Mucosa of gallbladder (tissue), 1 donor: ENCODE results near the gene MAD2L1BP. TPM values are rescaled to one million over a fixed set of nuclear protein-coding genes. Genes with fewer than 3 reads are reported as not detected.

Source experiments
- DNase-seq: peaks from one replicate; pipeline ENCODE4 v3.0.0-alpha.2; 2020; ENCODE audit warnings: low spot score
- total RNA-seq: library from RNA; stranded (reverse); gene quantifications from one replicate; pipeline ENCODE4 v1.2.1, GENCODE V29; 2021
- donor health status: DM: no; HTN: no; CAD: no.

Gene MAD2L1BP
- total RNA-seq, 1 donor from 2014 or later, result 21.1 TPM

- peak; percentile 91 for DNase-seq
Measured at GRCh38 chr6:43667245-43668150, 31.9 kb downstream of the MAD2L1BP start.

DNA sequence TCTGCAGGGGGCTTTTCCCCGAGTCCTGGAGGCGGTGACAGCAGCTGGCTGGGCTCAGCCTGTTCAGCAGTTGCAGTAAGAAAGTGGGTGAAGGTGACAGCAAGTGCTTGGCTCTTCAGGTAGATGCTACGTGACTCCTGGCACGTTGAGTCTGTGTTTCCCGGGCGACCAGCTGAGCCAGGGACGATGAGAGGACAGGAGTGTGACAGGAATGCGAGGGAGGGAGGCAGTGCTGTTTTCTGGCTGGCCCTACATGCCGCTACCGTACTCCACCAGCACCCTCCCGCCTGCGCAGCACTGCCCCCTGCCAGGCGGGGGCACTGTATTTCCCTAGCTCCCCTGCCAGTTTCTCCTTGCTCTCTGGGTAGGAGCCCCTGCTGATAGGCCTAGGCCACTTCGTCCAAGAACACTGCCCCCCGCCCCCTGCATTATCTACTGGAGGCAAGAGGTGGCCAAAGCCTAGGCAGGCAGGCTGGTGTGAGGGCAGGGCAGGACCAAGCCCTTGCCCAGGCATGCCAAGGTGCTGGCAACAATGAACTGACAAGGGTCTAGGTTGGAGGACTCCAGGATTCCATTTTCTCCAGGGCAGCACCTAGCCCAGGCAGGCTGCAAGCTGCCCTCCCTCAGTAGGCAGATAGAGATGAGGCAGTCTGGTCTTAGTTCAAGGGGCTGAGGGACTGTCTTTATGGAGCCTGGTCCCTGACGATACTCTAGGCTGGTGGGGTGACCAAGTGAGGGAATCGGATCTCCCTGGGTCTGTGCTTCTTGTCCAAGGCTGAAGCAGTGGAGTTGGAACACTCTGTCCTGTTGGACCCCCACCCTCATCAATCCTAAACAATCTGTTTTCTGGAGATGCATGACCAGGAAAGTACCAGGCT lies 32.8 kb downstream of the MAD2L1BP start:
- DNase-seq, result peak; percentile 91

- peak; percentile 46 for DNase-seq
Measured at GRCh38 chr6:43669050-43669921, 33.6 kb downstream of the MAD2L1BP start.

DNA sequence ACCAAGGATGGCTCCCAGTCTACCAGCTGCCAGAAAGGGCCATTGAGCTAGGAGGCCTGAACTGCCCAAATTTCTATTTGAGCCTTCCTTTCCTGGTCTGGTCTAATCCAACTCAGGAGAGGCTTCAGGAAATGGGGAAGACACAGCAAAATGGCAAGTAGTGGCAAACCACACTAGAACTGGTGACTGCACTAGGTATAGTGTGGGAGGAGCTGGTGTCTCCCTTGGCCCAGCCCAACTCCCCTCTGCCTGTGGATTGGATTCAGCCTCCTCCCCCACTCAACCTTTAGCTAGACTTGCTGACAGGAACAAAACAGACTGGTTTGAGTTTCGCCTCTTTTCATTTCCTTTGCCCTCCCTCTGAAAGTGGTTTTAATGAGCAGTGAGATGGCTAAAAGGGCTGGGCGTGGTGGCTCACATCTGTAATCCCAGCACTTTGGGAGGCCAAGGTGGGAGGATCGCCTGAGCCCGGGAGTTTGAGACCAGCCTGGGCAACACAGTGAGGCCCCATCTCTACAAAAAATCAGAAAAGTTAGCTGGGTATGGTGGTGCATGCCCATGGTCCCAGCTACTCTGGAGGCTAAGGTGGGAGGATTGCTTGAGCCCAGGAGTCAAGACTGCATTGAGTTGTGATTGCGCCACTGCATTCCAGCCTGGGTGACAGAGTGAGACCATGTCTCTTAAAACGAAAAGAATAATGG lies 34.4 kb downstream of the MAD2L1BP start:
- no peak for DNase-seq

- no peak for DNase-seq
Measured at GRCh38 chr6:43670623-43670986, 35.0 kb downstream of the MAD2L1BP start.

- DNase-seq, result no peak
Measured at GRCh38 chr6:43671011-43671800, 35.6 kb downstream of the MAD2L1BP start.

- DNase-seq, result peak; percentile 38
Measured at GRCh38 chr6:43671801-43672690, 36.4 kb downstream of the MAD2L1BP start.

DNA sequence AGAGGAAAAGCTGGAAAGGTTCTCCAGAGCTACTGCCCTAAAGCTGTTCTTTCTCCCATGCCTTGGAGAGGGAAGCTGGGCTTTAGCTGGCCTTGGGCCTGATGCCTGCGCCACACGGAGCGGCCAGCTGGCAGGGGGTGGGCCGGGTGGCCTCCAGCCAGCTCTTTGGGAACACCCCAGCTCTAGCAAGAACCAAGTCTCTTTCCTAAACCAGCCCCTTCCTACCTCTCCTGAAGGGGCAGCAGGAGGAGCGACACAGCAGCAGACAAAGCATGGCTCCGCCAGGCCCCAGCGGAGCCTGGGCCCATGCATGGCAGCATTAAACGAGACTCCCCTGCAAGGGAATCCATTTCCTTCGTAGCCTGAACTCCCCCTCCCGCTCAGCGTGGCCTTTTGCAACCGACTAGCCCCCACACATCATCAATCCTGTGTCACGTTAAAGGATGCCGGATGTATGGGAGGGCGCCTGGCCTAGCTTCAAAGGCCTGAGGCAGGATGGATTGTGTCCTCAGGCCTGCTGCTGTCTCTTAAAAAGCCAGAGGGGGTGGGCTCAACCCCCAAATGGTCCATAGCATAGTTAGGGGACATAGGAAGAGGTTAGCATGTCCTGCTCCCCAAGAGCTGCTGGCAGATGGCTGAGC lies 37.9 kb downstream of the MAD2L1BP start:
- no peak for DNase-seq

DNA sequence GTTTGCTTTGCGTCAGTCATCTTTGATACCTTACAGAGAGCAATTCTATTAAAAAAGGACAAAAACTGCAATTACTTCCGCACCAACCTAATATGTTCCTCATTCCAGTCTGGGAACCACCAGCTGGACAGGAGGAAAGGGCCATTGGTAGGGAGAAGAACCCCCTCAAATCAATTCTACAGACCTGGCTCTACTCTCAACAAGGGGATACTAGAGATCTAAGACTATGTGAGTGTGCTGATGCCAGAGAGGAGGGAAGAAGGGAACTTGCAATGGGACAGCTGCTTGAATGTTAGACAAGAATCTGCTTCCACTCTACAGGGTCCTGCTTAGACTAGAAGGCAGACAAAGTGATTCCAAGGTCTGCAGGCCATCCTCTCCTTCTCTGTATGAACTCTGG lies 38.7 kb downstream of the MAD2L1BP start:
- DNase-seq, result no peak

GRCh38 chr6:43674921-43675320 lies 39.3 kb downstream of the MAD2L1BP start:
- no peak for DNase-seq

DNA sequence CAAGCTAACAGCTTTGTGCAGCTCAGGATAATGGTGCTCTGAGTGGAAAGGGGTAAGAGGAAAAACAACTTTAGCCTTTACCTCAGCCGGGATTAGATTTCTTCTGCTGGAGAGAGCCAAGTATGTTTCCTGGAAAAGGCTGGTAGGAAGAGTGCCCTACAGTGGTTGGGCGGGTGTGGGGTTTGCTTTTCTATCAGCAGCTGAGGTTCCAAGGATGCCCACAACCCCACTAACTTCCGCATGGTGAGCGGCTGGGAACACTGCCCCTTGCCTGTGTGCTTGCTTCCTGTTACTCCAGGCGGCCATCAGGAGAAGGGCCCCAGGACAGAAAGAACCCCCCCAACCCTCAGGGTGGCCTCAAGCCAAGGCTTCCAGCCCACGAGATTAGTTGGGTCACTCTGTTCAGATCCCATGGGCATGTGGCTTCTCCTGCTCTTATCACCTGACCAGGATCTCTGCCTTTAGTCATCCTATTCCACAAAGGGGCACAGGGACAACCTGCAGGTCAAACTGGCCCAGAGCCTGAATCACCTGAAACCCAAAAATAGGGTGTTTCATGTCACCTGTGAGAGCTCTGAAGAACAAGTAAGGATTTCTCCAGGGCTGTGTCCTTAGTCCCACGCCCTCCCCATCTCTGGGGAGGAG lies 41.4 kb downstream of the MAD2L1BP start:
- no peak for DNase-seq

GRCh38 chr6:43677759-43678158 lies 42.1 kb downstream of the MAD2L1BP start:
- no peak for DNase-seq

- DNase-seq, result no peak
Measured at GRCh38 chr6:43678341-43678740, 42.7 kb downstream of the MAD2L1BP start.

DNA sequence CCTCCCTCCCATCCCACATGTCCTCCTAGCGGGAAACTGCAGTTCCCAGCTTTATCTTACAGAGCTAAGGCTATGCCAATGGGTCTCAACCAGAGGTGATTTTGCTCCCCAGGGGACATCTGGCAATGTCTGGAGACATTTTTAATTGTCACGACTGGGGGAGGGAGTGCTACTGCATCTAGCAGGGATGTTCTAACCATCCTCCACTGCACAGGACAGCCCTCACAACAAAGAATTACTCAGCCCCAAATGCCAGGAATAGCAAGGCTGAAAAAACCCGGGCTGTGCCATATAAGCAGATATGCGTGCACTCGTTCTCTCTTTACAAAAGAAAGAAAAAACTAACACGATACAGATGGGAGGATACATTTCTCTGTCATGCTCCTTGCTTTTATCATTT lies 43.4 kb downstream of the MAD2L1BP start:
- DNase-seq, result no peak

DNA sequence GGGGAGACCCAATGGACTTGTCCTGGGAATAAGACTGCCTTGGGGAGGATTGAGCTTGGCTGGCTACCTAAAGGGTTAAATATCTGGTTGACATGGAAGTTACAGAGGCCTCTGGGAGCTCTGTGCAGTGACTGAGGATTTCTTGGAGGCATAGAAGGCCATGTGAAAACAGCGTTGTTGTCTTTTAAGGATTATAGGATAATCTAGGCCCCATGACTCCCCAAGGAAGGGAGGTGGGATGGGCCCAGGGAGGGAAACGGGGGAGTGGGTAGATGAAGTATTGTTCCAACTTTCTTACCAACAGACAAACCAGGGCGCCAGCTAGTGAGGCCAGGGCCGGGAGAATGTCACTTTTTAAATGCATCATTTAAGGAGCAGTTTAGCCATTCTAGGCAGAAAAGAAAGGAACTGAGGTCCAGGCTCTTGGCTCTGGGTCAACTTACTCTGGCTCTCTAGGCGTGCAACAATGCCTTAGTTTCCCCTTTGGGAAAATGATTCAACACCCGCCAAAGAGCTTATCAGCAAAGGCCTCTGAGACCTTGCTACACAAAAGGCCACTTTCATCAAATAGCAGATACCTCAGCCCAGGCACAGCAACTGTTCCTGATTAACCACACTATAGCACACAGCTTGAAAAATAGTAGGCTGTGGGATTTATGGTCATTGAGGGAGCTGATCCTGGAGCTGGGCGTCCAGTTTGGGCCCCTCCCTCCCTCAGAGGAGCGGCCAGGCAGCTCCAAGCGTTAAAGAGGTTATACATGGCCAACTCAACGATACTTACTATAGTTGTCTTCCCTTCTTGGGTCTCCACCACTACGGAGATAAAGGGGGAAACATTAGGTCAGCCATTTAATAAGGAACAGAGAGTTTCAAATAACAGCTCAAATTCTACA lies 44.9 kb downstream of the MAD2L1BP start:
- no peak for DNase-seq

DNA sequence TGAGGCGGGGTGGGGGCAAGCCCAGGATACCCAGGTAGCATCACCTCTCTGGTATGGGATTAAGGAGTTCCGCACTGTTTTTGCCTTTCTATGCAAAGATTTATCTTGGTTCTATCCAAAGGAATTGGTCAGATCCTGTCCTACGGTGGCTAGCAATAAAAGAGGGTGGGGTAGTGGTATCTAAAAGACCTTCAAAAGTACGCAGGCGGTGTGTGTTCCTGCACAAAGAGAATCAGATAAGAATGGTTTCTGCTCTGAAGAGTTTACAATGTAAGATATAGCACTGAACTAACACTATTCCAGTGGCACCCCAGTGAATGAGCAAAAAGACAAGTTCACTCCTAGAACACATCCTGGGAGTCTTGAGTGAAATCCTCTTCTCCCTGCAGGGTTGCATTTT lies 45.7 kb downstream of the MAD2L1BP start:
- no peak for DNase-seq
